Glutamatergic neuron (in vitro differentiated cells): ENCODE data around the gene OTOGL. TPM values are rescaled to one million over a fixed set of nuclear protein-coding genes. Genes with fewer than 3 reads are reported as not detected.

ENCODE experiments used
- DNase-seq: peaks from one replicate; pipeline ENCODE4 v3.0.0; 2022
- H3K27ac Mint-ChIP-seq: one replicate; pipeline ENCODE4 v1.8.0; 2020; ENCODE audit warnings: mild to moderate bottlenecking, mixed read lengths, inconsistent platforms; ENCODE audit not compliant: unreplicated experiment
- H3K27me3 Mint-ChIP-seq: one replicate; pipeline ENCODE4 v1.8.0; 2020; ENCODE audit warnings: mild to moderate bottlenecking, moderate library complexity, mixed read lengths, inconsistent platforms; ENCODE audit not compliant: unreplicated experiment
- H3K36me3 Mint-ChIP-seq: one replicate; pipeline ENCODE4 v1.8.0; 2020; ENCODE audit warnings: mild to moderate bottlenecking, mixed read lengths, inconsistent platforms; ENCODE audit not compliant: unreplicated experiment
- H3K4me1 Mint-ChIP-seq: one replicate; pipeline ENCODE4 v1.8.0; 2020; ENCODE audit warnings: mild to moderate bottlenecking, low read depth, mixed read lengths, inconsistent platforms; ENCODE audit not compliant: unreplicated experiment
- H3K4me3 Mint-ChIP-seq: one replicate; pipeline ENCODE4 v1.8.0; 2020; ENCODE audit warnings: mild to moderate bottlenecking, mixed read lengths, inconsistent platforms; ENCODE audit not compliant: unreplicated experiment
- H3K9me3 Mint-ChIP-seq: one replicate; pipeline ENCODE4 v1.8.0; 2020; ENCODE audit warnings: mild to moderate bottlenecking, moderate library complexity, mixed read lengths, inconsistent platforms; ENCODE audit not compliant: unreplicated experiment
- total RNA-seq: library from RNA; stranded (reverse); fragmentation: NEBNext Ultra II Directional; extraction: Animal tissue kit (Norgen Biotek cat#: 25700); gene quantifications from one replicate; pipeline ENCODE4 v1.2.1, GENCODE V29; 2021; ENCODE audit not compliant: unreplicated experiment
- TF ChIP-seq, protein P1 (sequence below): fragments of 200-600 bp; sonication (generic); IDR thresholded peaks from one replicate; pipeline ENCODE4 v1.5.0; 2021; ENCODE audit not compliant: partially characterized antibody, unreplicated experiment

OTOGL gene
- total RNA-seq, 1 donor from 2014 or later: 0.83 TPM

GRCh38 chr12:80404629-80405028 lies 305.3 kb downstream of the OTOGL start:
- H3K9me3 Mint-ChIP-seq: no peaks in the 10 kb centered on the region
- H3K27me3 Mint-ChIP-seq: no peaks in the 10 kb centered on the region
- DNase-seq: no peak
- H3K36me3 Mint-ChIP-seq: no peaks in the 10 kb centered on the region
- no peak overlapping the region for H3K4me3 Mint-ChIP-seq
- H3K4me1 Mint-ChIP-seq: no peaks in the 10 kb centered on the region
- TF ChIP-seq, protein P1, sequence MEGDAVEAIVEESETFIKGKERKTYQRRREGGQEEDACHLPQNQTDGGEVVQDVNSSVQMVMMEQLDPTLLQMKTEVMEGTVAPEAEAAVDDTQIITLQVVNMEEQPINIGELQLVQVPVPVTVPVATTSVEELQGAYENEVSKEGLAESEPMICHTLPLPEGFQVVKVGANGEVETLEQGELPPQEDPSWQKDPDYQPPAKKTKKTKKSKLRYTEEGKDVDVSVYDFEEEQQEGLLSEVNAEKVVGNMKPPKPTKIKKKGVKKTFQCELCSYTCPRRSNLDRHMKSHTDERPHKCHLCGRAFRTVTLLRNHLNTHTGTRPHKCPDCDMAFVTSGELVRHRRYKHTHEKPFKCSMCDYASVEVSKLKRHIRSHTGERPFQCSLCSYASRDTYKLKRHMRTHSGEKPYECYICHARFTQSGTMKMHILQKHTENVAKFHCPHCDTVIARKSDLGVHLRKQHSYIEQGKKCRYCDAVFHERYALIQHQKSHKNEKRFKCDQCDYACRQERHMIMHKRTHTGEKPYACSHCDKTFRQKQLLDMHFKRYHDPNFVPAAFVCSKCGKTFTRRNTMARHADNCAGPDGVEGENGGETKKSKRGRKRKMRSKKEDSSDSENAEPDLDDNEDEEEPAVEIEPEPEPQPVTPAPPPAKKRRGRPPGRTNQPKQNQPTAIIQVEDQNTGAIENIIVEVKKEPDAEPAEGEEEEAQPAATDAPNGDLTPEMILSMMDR: no peak
- no peak overlapping the region for H3K27ac Mint-ChIP-seq

DNA sequence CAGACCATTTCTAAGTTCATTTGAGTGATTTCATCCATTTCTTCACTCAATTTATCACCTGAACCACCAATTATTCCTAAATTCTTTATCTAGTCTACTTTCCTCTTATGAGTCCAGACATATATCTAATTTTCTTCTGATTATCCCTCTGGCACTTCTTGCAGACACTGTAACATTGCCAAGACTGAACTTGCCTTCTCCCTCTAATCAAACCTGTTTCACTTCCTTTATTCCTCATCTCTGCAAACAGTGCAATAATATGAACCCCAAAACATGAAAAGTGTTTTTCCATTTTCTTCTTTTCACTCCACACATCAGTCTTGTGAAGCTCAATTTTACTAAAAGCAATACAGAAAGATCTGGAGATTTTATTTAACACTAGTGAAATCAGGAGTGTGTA lies 306.9 kb downstream of the OTOGL start:
- TF ChIP-seq, protein P1: no peak
- Mint-ChIP-seq H3K9me3 (no peaks in the 10 kb centered on the region), H3K4me1 (no peaks in the 10 kb centered on the region), H3K27me3 (no peaks in the 10 kb centered on the region), H3K27ac (no peak overlapping the region), H3K36me3 (no peaks in the 10 kb centered on the region), H3K4me3 (no peak overlapping the region)
- no peak for DNase-seq

DNA sequence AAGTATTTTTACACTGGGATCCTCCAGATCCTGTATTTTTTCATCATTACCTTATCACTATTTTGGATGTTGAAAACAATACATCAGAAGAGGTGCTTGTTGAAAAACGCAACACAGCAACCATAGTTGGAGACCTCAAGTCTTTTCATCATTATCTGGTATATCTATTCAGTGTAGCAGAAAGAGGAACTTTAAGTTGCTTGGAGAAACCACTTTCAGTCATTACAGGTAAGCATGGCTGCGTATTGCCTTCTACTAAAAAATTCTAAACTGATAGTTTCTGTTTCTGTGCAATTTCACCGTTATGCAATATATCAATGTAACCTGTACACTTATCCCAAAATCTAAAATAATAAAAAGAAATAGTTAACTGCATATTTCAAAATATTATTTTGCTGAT lies 312.4 kb downstream of the OTOGL start:
- TF ChIP-seq, protein P1: no peak
- no peaks in the 10 kb centered on the region for H3K27me3 Mint-ChIP-seq
- no peak overlapping the region for H3K4me3 Mint-ChIP-seq
- H3K27ac Mint-ChIP-seq: no peak overlapping the region
- no peaks in the 10 kb centered on the region for H3K9me3 Mint-ChIP-seq
- no peak for DNase-seq
- no peaks in the 10 kb centered on the region for H3K36me3 Mint-ChIP-seq
- H3K4me1 Mint-ChIP-seq: no peaks in the 10 kb centered on the region

GRCh38 chr12:80412343-80412953 lies 313.1 kb downstream of the OTOGL start:
- DNase-seq: no peak
- Mint-ChIP-seq H3K27me3 (no peaks in the 10 kb centered on the region), H3K4me3 (no peak overlapping the region), H3K36me3 (no peaks in the 10 kb centered on the region), H3K9me3 (no peaks in the 10 kb centered on the region), H3K4me1 (no peaks in the 10 kb centered on the region), H3K27ac (no peak overlapping the region)
- TF ChIP-seq, protein P1: peak; percentile 90

GRCh38 chr12:80413462-80413861 lies 314.1 kb downstream of the OTOGL start:
- H3K27ac Mint-ChIP-seq: no peak overlapping the region
- no peak for DNase-seq
- H3K36me3 Mint-ChIP-seq: no peaks in the 10 kb centered on the region
- H3K4me3 Mint-ChIP-seq: no peak overlapping the region
- H3K4me1 Mint-ChIP-seq: no peaks in the 10 kb centered on the region
- TF ChIP-seq, protein P1: no peak
- H3K9me3 Mint-ChIP-seq: no peaks in the 10 kb centered on the region
- H3K27me3 Mint-ChIP-seq: no peaks in the 10 kb centered on the region
